Tibial nerve (tissue), 3 donors: ENCODE data around the gene OR52W1.

Experiments used
- POLR2A ChIP-seq, 2 donors: fragments of 450-650 bp; IDR thresholded peaks; one replicate each; pipeline ENCODE4 v1.6.1; 2017; ENCODE audit warnings: antibody characterized with exemption in 2 of 2, mild to moderate bottlenecking in 2 of 2, moderate library complexity in 2 of 2
- TF ChIP-seq, protein P1 (sequence below), 5 experiments: fragments of 200-600 bp in 3 of 5; fragments of 450-650 bp in 2 of 5; sonication (generic) in 3 of 5; IDR thresholded peaks; one replicate each; pipeline ENCODE4 v1.5.1; 2016 to 2019; ENCODE audit warnings: antibody characterized with exemption in 5 of 5, mild to moderate bottlenecking in 3 of 5, moderate library complexity in 2 of 5

DNA sequence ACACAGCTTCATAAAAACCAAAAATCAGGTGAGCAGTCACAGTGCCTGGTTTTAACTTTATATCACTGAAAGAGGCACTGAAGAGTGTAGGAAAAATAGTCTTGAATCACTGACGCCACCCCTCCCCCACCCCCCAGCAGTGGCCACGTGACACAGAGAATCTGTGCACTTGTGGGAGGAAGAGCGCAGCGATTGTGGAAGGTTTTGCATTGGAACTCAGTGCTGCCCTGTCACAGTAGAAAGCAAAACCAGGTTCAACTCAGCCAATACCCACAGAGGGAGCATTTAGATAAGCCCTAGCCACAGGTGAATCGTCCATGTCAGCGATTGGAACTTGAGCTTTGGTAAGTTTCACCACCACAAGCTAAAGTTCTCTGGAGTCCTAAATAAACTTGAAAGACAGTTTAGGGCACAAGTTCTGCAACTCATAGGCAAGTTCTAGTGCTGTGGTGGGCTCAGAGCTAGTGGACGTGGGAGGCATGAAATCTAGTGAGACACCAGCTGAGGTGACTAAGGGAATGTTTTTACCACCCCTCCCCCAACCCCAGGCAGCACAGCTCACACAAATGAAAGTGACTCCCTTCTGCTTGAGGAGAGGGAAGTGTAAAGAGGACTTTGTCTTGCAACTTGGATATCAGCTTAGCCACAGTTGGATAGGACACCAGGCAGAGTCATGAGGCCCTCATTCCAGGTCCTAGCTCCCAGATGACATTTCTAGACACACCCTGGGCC, 42.2 kb upstream of the OR52W1 start:
- TF ChIP-seq, protein P1, sequence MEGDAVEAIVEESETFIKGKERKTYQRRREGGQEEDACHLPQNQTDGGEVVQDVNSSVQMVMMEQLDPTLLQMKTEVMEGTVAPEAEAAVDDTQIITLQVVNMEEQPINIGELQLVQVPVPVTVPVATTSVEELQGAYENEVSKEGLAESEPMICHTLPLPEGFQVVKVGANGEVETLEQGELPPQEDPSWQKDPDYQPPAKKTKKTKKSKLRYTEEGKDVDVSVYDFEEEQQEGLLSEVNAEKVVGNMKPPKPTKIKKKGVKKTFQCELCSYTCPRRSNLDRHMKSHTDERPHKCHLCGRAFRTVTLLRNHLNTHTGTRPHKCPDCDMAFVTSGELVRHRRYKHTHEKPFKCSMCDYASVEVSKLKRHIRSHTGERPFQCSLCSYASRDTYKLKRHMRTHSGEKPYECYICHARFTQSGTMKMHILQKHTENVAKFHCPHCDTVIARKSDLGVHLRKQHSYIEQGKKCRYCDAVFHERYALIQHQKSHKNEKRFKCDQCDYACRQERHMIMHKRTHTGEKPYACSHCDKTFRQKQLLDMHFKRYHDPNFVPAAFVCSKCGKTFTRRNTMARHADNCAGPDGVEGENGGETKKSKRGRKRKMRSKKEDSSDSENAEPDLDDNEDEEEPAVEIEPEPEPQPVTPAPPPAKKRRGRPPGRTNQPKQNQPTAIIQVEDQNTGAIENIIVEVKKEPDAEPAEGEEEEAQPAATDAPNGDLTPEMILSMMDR (IDR thresholded peaks at IDR 0.05), result no peak
- TF ChIP-seq POLR2A (IDR thresholded peaks at IDR 0.05), result no peak
